ENCODE measurements around the gene TENM4.

Gene TENM4

DNA sequence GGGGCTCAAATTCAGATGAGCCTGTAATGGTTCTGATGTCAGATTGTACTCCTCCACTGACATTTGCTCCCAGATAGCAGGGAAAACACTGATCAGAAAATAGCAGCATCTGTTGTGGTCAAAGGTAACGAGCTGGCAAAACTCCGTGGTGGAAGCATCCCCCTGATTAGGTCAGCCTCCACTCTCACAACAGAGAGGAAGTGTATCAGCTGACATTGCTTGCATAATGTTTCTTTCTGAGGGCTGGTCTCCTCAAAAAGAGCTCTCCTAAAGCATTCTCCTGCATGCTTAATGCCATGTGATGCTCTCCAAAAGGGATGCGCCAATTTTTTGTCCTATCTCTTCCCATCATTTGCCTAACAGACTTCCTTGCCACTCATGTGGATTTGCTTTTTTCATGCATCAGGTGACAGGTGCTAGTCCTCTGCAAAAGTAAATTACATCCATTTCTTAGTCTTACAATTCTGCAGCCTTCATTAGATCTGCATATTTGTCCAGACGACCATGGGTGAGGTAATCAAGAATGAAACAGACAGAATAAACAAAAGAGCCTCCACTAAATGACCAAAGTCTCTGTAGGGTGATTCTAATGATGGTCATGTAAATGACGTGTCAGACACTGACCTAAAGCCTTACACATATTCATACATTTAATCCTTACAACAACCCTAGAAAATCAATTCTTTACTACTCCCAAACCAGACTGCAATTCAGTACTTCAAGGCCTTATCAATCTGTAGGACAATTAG is 6.4 kb upstream of the TENM4 start:
- 48 to 77% methylated on average over 2 to 3 of the region's 5 CpGs for WGBS, 2 experiments (ENCODE audit: insufficient coverage in 2 of 2)
- H3K4me3 ChIP-seq (ENCODE audit: extremely low read depth, insufficient read depth, low read length, poor library complexity, severe bottlenecking): no peak overlapping the region
- no peak overlapping the region for H3K27ac ChIP-seq (ENCODE audit: low read depth, low read length, severe bottlenecking)
- H3K36me3 ChIP-seq (ENCODE audit: control insufficient read depth, insufficient read depth, low read length): no peaks in the 10 kb centered on the region
- H3K9me3 ChIP-seq (ENCODE audit: control insufficient read depth, low read length): no peaks in the 10 kb centered on the region
- H3K4me1 ChIP-seq (ENCODE audit: control insufficient read depth, insufficient read depth, low read length, poor library complexity, severe bottlenecking): no peaks in the 10 kb centered on the region

DNA sequence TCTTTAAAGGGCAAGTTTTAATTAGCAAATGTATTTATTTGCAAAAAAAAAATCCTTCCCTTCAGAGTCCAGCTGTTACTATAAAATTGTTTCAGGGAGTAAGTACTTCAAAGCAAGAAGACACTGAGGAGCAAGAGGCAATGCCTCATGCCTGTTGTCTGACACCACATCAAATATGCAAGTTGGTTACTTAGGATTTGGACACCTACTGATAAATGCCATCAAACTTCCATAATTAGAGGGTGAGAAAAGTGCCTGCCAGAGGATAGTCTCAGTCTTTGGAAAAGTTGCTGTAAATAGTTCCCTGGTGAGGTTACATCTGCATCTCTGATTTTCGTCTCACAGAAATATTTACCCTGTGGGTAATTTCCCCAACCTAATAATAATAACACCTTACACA is 4.1 kb upstream of the TENM4 start:
- 25 to 40% methylated on average over 1 of the region's 1 CpG for WGBS, 2 experiments (ENCODE audit: insufficient coverage in 2 of 2)
- Histone ChIP-seq H3K4me3 (ENCODE audit: extremely low read depth, insufficient read depth, low read length, poor library complexity, severe bottlenecking) (no peak overlapping the region), H3K9me3 (ENCODE audit: control insufficient read depth, low read length) (no peaks in the 10 kb centered on the region), H3K27ac (ENCODE audit: low read depth, low read length, severe bottlenecking) (no peak overlapping the region), H3K36me3 (ENCODE audit: control insufficient read depth, insufficient read depth, low read length) (no peaks in the 10 kb centered on the region), H3K4me1 (ENCODE audit: control insufficient read depth, insufficient read depth, low read length, poor library complexity, severe bottlenecking) (peaks cover 7% of the 10 kb centered on the region)

DNA sequence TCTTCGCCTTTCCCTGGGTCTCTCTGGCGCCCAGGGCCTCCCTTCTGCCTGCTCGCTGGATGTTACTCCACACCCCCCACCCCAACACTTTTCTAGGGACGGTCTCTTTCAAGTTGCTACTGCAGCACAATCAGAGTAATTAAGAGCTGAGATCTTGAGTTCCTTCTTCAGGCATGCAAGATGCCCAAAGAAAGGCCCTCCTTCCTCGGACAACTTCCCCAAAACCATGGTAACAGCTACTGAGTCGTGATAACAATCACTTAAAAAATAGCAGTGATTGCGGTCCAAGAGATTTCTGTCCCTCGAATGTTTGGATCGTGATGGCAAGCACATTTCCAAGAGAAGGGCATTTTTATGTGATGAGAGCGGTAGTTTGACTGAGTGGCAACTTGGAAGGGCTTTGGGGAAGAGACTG is 638 bp upstream of the TENM4 start:
- peak overlapping the region; percentile 65 for H3K4me3 ChIP-seq (ENCODE audit: extremely low read depth, insufficient read depth, low read length, poor library complexity, severe bottlenecking)
- 18 to 25% methylated on average over 8 to 9 of the region's 10 CpGs for WGBS, 2 experiments (ENCODE audit: insufficient coverage in 2 of 2)
- no peaks in the 10 kb centered on the region for H3K36me3 ChIP-seq (ENCODE audit: control insufficient read depth, insufficient read depth, low read length)
- H3K9me3 ChIP-seq (ENCODE audit: control insufficient read depth, low read length): no peaks in the 10 kb centered on the region
- peak overlapping the region; percentile 69 for H3K27ac ChIP-seq (ENCODE audit: low read depth, low read length, severe bottlenecking)
- peaks cover 20% of the 10 kb centered on the region for H3K4me1 ChIP-seq (ENCODE audit: control insufficient read depth, insufficient read depth, low read length, poor library complexity, severe bottlenecking)

DNA sequence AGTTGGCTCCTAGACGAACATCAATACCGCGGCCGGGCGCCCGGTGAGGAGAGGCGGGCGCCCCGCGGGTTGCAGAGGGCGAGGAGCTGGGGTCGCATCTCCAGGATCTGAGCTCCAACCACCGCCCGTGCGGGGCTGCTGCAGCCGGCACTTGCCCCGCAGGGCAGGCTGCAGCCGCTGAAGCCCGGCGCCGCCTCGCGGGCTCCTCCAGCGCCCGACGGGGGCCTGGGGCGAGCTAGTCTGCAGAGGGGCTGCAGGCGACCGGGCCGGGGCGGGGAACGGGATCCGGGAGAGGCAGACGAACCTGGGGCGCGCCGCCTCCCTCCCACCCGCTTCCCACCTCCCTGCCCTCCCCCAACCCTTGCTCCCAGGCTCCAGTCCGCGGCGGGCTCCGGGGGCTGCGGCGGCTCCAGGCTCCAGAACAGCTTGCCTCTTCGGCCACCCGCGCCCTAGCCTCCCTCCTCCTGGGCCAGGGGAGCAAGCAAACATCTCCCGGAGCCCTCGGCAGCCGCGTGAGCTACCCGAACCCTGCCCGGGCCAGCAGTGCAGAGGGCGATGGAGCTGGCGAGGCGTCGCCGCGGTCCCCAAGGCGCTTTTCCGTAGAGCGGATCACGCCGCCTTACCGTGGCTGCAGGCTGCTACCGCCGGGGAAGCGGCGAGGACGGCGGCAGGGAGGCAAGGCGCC is 802 bp downstream of the TENM4 start:
- 0% methylated on average over 33 to 52 of the region's 72 CpGs for WGBS, 2 experiments (ENCODE audit: insufficient coverage in 2 of 2)
- no peak overlapping the region for H3K27ac ChIP-seq (ENCODE audit: low read depth, low read length, severe bottlenecking)
- H3K4me1 ChIP-seq (ENCODE audit: control insufficient read depth, insufficient read depth, low read length, poor library complexity, severe bottlenecking): peaks cover 20% of the 10 kb centered on the region
- H3K9me3 ChIP-seq (ENCODE audit: control insufficient read depth, low read length): no peaks in the 10 kb centered on the region
- H3K36me3 ChIP-seq (ENCODE audit: control insufficient read depth, insufficient read depth, low read length): no peaks in the 10 kb centered on the region
- peak overlapping the region; percentile 65 for H3K4me3 ChIP-seq (ENCODE audit: extremely low read depth, insufficient read depth, low read length, poor library complexity, severe bottlenecking)

DNA sequence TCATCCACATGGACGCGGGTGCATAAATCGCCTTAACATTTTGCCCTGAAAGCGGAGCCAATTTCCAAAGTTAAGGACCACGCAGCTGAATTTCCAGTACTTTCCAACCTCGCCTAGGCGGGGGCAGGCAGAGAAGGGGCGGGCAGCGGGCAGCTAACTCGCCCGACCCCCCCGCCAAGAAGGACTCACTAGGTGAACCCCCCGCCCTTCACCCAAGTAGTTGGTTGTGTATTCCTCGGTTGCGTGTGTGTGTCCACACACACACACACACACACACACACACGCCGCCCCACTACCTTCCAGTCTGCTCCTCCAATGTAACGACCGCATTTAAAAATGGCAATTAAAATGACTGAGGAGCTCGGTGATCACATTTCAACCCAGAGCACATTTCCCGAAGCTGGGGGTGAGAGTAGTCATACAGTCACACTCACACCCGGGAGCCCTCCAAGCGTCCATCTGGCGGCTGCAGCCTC is 1.4 kb downstream of the TENM4 start:
- Histone ChIP-seq H3K9me3 (ENCODE audit: control insufficient read depth, low read length) (no peaks in the 10 kb centered on the region), H3K4me1 (ENCODE audit: control insufficient read depth, insufficient read depth, low read length, poor library complexity, severe bottlenecking) (peaks cover 20% of the 10 kb centered on the region), H3K4me3 (ENCODE audit: extremely low read depth, insufficient read depth, low read length, poor library complexity, severe bottlenecking) (peak overlapping the region; percentile 65), H3K27ac (ENCODE audit: low read depth, low read length, severe bottlenecking) (no peak overlapping the region), H3K36me3 (ENCODE audit: control insufficient read depth, insufficient read depth, low read length) (no peaks in the 10 kb centered on the region)
- 0 to 1% methylated on average over 4 to 13 of the region's 24 CpGs for WGBS, 2 experiments (ENCODE audit: insufficient coverage in 2 of 2)

DNA sequence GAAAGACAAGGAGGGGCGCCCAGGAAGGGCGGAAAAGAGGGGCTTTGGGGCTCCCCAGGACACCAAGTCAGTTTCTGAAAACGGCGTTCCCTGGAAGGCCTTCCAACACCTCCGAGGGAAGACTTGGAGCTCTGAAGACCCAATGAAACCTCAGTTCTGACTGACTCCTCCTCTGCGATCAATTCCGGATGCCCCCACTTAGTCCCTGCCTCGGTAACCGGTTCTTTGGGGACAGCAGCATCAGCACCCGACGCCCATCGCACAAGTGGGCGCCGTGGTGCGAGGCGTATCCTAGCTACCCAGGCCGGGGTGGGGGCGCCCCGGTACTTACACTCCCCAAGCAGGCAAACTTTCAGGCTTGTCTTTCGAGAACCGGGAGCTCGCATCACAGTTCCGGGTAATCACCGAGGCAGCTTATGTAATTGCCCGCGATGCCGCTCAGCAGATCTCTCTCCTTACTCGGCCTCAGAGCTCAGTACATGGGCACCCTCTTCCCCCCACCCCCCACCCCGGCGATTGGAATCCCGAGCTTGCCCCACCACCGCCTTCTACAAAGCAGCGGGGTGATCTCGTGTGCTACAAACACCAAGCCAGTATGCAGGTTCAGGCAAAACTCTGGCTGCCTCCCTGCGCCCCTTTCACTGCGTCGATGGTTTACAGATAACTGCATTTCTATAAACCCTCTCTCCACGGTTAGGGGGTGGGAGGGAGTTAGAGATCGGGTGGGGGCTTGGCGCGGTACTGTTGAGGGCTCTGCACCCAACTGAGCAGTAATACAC is 2.0 kb downstream of the TENM4 start:
- H3K4me3 ChIP-seq (ENCODE audit: extremely low read depth, insufficient read depth, low read length, poor library complexity, severe bottlenecking): peak overlapping the region; percentile 65
- no peak overlapping the region for H3K27ac ChIP-seq (ENCODE audit: low read depth, low read length, severe bottlenecking)
- 0 to 1% methylated on average over 23 to 28 of the region's 41 CpGs for WGBS, 2 experiments (ENCODE audit: insufficient coverage in 2 of 2)
- H3K4me1 ChIP-seq (ENCODE audit: control insufficient read depth, insufficient read depth, low read length, poor library complexity, severe bottlenecking): peaks cover 20% of the 10 kb centered on the region
- H3K9me3 ChIP-seq (ENCODE audit: control insufficient read depth, low read length): no peaks in the 10 kb centered on the region
- H3K36me3 ChIP-seq (ENCODE audit: control insufficient read depth, insufficient read depth, low read length): no peaks in the 10 kb centered on the region

DNA sequence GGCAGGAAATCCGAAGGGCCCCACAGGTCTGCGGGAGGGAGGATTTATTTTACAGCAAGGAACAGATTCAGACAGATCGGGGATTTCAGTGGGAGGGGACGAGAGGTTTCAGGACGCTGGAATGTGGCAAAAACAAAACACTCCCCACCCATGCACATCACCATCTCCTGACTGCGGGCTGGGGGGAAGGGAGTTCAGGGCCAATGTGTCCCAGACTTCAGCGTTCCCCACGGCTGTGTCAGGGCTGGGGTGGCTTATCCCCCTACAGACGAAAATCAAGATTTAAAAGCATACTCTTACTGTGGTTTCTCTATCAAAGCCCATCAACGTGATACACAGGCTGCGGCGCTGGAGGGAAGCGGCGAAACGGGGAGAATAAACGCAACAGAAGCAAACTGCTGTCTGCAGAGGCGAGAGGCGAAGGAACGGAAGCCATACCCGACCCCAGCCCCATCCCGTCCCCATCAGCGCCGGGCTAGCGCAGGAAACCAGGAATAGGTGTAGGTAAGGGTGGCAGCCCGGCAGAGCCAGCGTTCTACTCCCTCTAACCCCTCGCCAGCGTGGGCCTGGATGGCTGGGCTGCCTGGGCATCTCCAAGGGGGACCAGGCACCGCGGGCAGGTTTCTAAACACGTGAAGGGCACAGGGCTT is 2.7 kb downstream of the TENM4 start:
- Histone ChIP-seq H3K9me3 (ENCODE audit: control insufficient read depth, low read length) (no peaks in the 10 kb centered on the region), H3K4me3 (ENCODE audit: extremely low read depth, insufficient read depth, low read length, poor library complexity, severe bottlenecking) (peak overlapping the region; percentile 65), H3K27ac (ENCODE audit: low read depth, low read length, severe bottlenecking) (peak overlapping the region; percentile 59), H3K4me1 (ENCODE audit: control insufficient read depth, insufficient read depth, low read length, poor library complexity, severe bottlenecking) (peaks cover 20% of the 10 kb centered on the region), H3K36me3 (ENCODE audit: control insufficient read depth, insufficient read depth, low read length) (no peaks in the 10 kb centered on the region)
- WGBS, 2 experiments (ENCODE audit: insufficient coverage in 2 of 2): 0 to 1% methylated on average over 12 to 19 of the region's 31 CpGs

DNA sequence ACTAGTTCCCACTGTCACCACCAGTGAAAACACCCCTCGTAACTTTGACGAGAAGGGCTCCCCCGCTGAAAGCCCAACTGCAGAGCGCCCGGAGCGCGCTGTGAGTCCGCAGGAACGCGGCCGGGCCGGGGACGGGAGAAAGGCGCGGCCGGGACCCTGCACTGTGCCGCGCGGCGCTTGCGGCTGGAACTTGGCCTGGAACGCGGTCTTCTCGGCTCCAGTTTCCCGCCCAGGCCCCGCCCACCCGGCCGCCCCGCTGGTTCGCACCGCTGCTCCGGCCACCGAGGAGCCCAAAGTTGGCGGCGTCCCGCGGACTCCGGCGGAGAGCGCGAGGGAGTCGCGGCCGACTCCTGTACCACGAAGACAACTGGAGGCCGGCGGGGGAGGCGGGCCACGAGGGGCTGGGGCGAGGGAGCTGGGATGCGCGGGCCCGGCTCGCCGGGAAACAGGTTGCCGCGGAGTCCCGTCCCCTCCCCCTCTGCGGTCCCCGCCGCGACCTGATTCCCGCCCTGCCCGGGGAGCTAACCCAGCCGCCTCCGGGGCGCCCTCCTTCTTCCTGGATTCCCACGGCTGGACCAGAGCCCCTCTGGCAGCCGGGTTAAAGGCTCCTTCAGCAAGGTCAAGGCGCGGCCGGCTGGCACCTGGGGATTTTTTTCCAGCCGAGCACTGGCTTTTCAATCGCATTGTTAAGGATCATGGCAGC is 3.4 kb downstream of the TENM4 start:
- H3K9me3 ChIP-seq (ENCODE audit: control insufficient read depth, low read length): no peaks in the 10 kb centered on the region
- peaks cover 20% of the 10 kb centered on the region for H3K4me1 ChIP-seq (ENCODE audit: control insufficient read depth, insufficient read depth, low read length, poor library complexity, severe bottlenecking)
- peak overlapping the region; percentile 65 for H3K4me3 ChIP-seq (ENCODE audit: extremely low read depth, insufficient read depth, low read length, poor library complexity, severe bottlenecking)
- WGBS, 2 experiments (ENCODE audit: insufficient coverage in 2 of 2): 0% methylated on average over 61 to 65 of the region's 74 CpGs
- no peaks in the 10 kb centered on the region for H3K36me3 ChIP-seq (ENCODE audit: control insufficient read depth, insufficient read depth, low read length)
- peak overlapping the region; percentile 59 for H3K27ac ChIP-seq (ENCODE audit: low read depth, low read length, severe bottlenecking)

DNA sequence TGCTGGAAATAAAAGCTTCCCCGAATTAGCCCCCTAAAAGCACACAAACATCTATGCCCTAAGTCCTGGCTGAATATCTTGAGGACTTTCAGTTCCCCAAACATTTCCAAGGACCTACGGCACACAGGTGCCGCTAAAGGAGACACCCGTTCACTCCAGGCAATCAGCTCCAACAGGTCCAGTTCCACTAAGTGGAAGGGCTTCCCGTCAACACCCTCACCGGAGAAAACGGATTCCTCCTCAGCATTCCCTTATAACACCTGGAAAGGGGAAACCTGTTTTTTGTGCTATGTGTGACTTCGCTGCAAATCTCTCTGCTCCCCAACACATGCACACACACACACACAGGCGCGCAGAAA is 3.9 kb downstream of the TENM4 start:
- H3K36me3 ChIP-seq (ENCODE audit: control insufficient read depth, insufficient read depth, low read length): no peaks in the 10 kb centered on the region
- H3K4me3 ChIP-seq (ENCODE audit: extremely low read depth, insufficient read depth, low read length, poor library complexity, severe bottlenecking): peak overlapping the region; percentile 65
- no peak overlapping the region for H3K27ac ChIP-seq (ENCODE audit: low read depth, low read length, severe bottlenecking)
- no peaks in the 10 kb centered on the region for H3K9me3 ChIP-seq (ENCODE audit: control insufficient read depth, low read length)
- H3K4me1 ChIP-seq (ENCODE audit: control insufficient read depth, insufficient read depth, low read length, poor library complexity, severe bottlenecking): peaks cover 20% of the 10 kb centered on the region
- WGBS, 2 experiments (ENCODE audit: insufficient coverage in 2 of 2): 8 to 32% methylated on average over 2 to 6 of the region's 10 CpGs

DNA sequence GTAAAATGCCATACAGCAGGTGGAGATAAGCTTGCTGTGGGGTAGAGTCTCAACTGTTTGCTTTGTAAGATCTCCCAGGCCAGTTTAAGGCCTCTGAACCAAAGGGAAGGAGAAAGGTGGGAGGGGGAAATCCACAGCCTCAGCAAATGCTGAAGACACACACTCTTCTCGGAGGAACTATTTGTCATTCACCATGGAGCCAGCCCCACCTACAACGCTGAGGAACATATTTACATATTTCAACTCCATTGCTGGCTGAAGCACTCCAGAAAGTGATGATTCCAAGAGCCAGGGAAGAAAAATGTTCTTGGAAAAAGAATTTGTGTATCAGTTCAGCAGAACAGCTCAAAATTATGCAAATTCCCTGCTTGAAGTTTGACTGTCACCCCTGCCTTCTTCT is 6.5 kb downstream of the TENM4 start:
- no peaks in the 10 kb centered on the region for H3K36me3 ChIP-seq (ENCODE audit: control insufficient read depth, insufficient read depth, low read length)
- H3K9me3 ChIP-seq (ENCODE audit: control insufficient read depth, low read length): no peaks in the 10 kb centered on the region
- WGBS, 2 experiments (ENCODE audit: insufficient coverage in 2 of 2): 40% methylated on average over 1 of the region's 2 CpGs; no CpG with 5 or more reads in 1 of the 2 experiments
- H3K4me1 ChIP-seq (ENCODE audit: control insufficient read depth, insufficient read depth, low read length, poor library complexity, severe bottlenecking): peaks cover 13% of the 10 kb centered on the region
- H3K27ac ChIP-seq (ENCODE audit: low read depth, low read length, severe bottlenecking): no peak overlapping the region
- no peak overlapping the region for H3K4me3 ChIP-seq (ENCODE audit: extremely low read depth, insufficient read depth, low read length, poor library complexity, severe bottlenecking)
